ENCODE data around the gene ADORA2B. TPM values are rescaled to one million over a fixed set of nuclear protein-coding genes. Genes with fewer than 3 reads are reported as not detected.

ADORA2B gene
- total RNA-seq, 1 donor from 2014 or later: 9.7 TPM

GRCh38 chr17:15922586-15922985 lies 22.3 kb upstream of the ADORA2B start:
- peaks cover 20% of the 10 kb centered on the region for H3K4me1 Mint-ChIP-seq (ENCODE audit: low read depth)
- no peaks in the 10 kb centered on the region for H3K36me3 Mint-ChIP-seq (ENCODE audit: low read depth)
- DNase-seq (ENCODE audit: low spot score): no peak
- H3K27me3 Mint-ChIP-seq (ENCODE audit: low read depth): no peaks in the 10 kb centered on the region
- H3K9me3 Mint-ChIP-seq (ENCODE audit: low read depth): peaks cover 10% of the 10 kb centered on the region
- H3K4me3 Mint-ChIP-seq (ENCODE audit: unreplicated experiment): no peak overlapping the region
- H3K27ac Mint-ChIP-seq (ENCODE audit: unreplicated experiment): no peak overlapping the region
- no peak for TF ChIP-seq CTCF (IDR thresholded peaks at IDR 0.05)

- Mint-ChIP-seq H3K27ac (ENCODE audit: unreplicated experiment) (no peak overlapping the region), H3K4me1 (ENCODE audit: low read depth) (peaks cover 3% of the 10 kb centered on the region), H3K4me3 (ENCODE audit: unreplicated experiment) (no peak overlapping the region), H3K36me3 (ENCODE audit: low read depth) (no peaks in the 10 kb centered on the region), H3K9me3 (ENCODE audit: low read depth) (peaks cover 5% of the 10 kb centered on the region), H3K27me3 (ENCODE audit: low read depth) (peaks cover 8% of the 10 kb centered on the region)
- no peak for TF ChIP-seq CTCF (IDR thresholded peaks at IDR 0.05)
- no peak for DNase-seq (ENCODE audit: low spot score)
Measured at GRCh38 chr17:15926039-15926740, 18.7 kb upstream of the ADORA2B start.

GRCh38 chr17:15928286-15928785 lies 16.6 kb upstream of the ADORA2B start:
- no peak for TF ChIP-seq CTCF (IDR thresholded peaks at IDR 0.05)
- Mint-ChIP-seq H3K4me1 (ENCODE audit: low read depth) (no peaks in the 10 kb centered on the region), H3K4me3 (ENCODE audit: unreplicated experiment) (no peak overlapping the region), H3K27ac (ENCODE audit: unreplicated experiment) (no peak overlapping the region), H3K27me3 (ENCODE audit: low read depth) (peaks cover 8% of the 10 kb centered on the region), H3K36me3 (ENCODE audit: low read depth) (no peaks in the 10 kb centered on the region), H3K9me3 (ENCODE audit: low read depth) (no peaks in the 10 kb centered on the region)
- no peak for DNase-seq (ENCODE audit: low spot score)

GRCh38 chr17:15929941-15930340 lies 15.0 kb upstream of the ADORA2B start:
- peak; percentile 20 for DNase-seq (ENCODE audit: low spot score)
- Mint-ChIP-seq H3K4me3 (ENCODE audit: unreplicated experiment) (no peak overlapping the region), H3K9me3 (ENCODE audit: low read depth) (no peaks in the 10 kb centered on the region), H3K27me3 (ENCODE audit: low read depth) (peaks cover 8% of the 10 kb centered on the region), H3K4me1 (ENCODE audit: low read depth) (no peaks in the 10 kb centered on the region), H3K27ac (ENCODE audit: unreplicated experiment) (no peak overlapping the region), H3K36me3 (ENCODE audit: low read depth) (no peaks in the 10 kb centered on the region)
- no peak for TF ChIP-seq CTCF (IDR thresholded peaks at IDR 0.05)

- H3K27ac Mint-ChIP-seq (ENCODE audit: unreplicated experiment): no peak overlapping the region
- H3K4me1 Mint-ChIP-seq (ENCODE audit: low read depth): no peaks in the 10 kb centered on the region
- no peaks in the 10 kb centered on the region for H3K9me3 Mint-ChIP-seq (ENCODE audit: low read depth)
- peak; percentile 8 for DNase-seq (ENCODE audit: low spot score)
- no peak for TF ChIP-seq CTCF (IDR thresholded peaks at IDR 0.05)
- H3K4me3 Mint-ChIP-seq (ENCODE audit: unreplicated experiment): no peak overlapping the region
- H3K27me3 Mint-ChIP-seq (ENCODE audit: low read depth): peaks cover 8% of the 10 kb centered on the region
- H3K36me3 Mint-ChIP-seq (ENCODE audit: low read depth): no peaks in the 10 kb centered on the region
Measured at GRCh38 chr17:15930426-15930825, 14.5 kb upstream of the ADORA2B start.

All from chondrocyte (in vitro differentiated cells).